Fibroblast of lung (primary cell): ENCODE results near the gene CCL15.

Experiments
- EZH2 ChIP-seq: IDR thresholded peaks from 2 replicates; pipeline ENCODE4 v1.5.1; 2012; ENCODE audit warnings: low read length, control low read depth, mild to moderate bottlenecking; ENCODE audit errors: missing control alignments
- TF ChIP-seq, protein P1 (sequence below), 2 donors: IDR thresholded peaks in 1 of 2; conservative IDR thresholded peaks in 1 of 2; 1 replicate in 1 of 2; 2 replicates in 1 of 2; pipeline ENCODE4 v1.5.1; 2011 to 2012; ENCODE audit warnings: low read length in 2 of 2, control low read depth in 1 of 2, inconsistent platforms in 1 of 2, low read depth in 1 of 2, mild to moderate bottlenecking in 1 of 2

DNA sequence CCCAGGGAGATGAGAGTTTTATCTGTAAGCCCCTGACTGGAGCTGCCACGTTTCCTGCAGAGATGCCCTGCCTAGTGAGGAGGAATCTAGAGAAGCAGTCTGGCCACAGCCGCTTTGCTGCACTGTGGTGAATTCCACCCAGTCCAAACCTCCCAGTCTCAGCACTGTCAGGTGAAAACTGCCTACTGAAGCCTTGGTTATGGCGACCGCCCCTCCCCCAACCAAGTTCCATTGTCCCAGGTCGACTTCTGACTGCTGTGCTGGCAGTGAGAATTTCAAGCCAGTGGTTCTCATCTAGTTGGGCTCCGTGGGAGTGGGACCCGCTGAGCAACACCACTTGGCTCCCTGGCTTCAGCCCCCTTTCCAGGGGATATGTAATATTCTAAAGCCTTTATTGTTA, 47.6 kb downstream of the CCL15 start:
- TF ChIP-seq, protein P1, sequence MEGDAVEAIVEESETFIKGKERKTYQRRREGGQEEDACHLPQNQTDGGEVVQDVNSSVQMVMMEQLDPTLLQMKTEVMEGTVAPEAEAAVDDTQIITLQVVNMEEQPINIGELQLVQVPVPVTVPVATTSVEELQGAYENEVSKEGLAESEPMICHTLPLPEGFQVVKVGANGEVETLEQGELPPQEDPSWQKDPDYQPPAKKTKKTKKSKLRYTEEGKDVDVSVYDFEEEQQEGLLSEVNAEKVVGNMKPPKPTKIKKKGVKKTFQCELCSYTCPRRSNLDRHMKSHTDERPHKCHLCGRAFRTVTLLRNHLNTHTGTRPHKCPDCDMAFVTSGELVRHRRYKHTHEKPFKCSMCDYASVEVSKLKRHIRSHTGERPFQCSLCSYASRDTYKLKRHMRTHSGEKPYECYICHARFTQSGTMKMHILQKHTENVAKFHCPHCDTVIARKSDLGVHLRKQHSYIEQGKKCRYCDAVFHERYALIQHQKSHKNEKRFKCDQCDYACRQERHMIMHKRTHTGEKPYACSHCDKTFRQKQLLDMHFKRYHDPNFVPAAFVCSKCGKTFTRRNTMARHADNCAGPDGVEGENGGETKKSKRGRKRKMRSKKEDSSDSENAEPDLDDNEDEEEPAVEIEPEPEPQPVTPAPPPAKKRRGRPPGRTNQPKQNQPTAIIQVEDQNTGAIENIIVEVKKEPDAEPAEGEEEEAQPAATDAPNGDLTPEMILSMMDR (conservative IDR thresholded peaks at IDR 0.05 in 1 of 2, IDR thresholded peaks at IDR 0.05 in 1 of 2; ENCODE audit: low read depth in 1 of 2, low read length in 2 of 2): no peak
- TF ChIP-seq EZH2: no peak
